SU-DHL-6 (cell line): Measurements from ENCODE around the gene EXD3.

ENCODE experiments used
- CTCF ChIP-seq: fragments of 200-600 bp; sonication (generic); IDR thresholded peaks from one replicate; pipeline ENCODE4 v1.5.1; 2017; ENCODE audit warnings: antibody characterized with exemption, mild to moderate bottlenecking, low read length, moderate library complexity; ENCODE audit not compliant: insufficient read depth, poor library complexity, severe bottlenecking
- EZH2phosphoT487 ChIP-seq: fragments of 200-600 bp; sonication (generic), shearing (Covaris generic); conservative IDR thresholded peaks from 2 replicates; pipeline ENCODE4 v1.6.1; 2018; ENCODE audit warnings: mild to moderate bottlenecking, antibody characterized with exemption, low read length, moderate library complexity, mixed read lengths

- TF ChIP-seq CTCF (no peak), EZH2phosphoT487 (no peak)
These were observed 86.2 kb downstream of the EXD3 start for GRCh38 chr9:137336735-137337134.
